HG02981 (cell line): ENCODE measurements around the gene EMILIN3.

ENCODE experiments used
- ATAC-seq: cut with Tn5 transposase; IDR thresholded peaks from one replicate; pipeline ENCODE4 v1.9.1; 2021; ENCODE audit warnings: mild to moderate bottlenecking, moderate library complexity; ENCODE audit not compliant: unreplicated experiment

Gene EMILIN3

DNA sequence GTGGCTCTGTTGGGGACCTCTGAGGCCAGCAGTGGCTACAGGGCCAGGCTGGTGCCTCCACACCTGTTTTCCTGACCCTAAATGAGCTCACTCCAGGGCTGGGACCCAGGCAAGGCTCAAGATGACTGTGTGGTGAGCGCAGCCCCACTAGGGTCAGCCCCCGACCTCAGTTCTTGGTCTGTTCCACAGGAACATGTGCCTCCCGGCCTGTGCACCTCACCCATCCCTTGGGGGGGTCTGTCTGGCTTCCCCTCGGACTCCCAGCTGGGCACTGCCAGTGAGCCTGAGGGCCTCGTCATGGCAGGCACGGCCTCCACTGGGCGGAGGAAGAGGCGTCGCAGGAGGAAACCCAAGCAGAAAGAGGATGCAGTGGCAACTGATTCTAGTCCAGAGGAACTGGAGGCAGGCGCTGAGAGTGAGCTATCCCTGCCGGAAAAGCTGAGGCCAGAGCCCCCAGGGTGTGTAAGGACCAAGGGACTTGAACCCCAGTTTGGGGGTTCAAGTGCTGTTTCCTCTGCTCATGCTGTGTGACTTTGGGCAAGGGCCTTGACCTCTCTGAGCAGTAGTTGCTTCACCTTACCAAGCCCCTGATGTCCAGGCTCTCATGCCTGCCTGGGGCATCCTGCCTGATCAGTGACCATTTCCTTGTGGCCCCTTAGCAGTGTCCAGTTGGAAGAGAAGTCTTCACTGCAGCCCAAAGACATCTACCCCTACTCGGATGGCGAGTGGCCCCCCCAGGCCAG lies 18.0 kb downstream of the EMILIN3 start:
- no peak for ATAC-seq

DNA sequence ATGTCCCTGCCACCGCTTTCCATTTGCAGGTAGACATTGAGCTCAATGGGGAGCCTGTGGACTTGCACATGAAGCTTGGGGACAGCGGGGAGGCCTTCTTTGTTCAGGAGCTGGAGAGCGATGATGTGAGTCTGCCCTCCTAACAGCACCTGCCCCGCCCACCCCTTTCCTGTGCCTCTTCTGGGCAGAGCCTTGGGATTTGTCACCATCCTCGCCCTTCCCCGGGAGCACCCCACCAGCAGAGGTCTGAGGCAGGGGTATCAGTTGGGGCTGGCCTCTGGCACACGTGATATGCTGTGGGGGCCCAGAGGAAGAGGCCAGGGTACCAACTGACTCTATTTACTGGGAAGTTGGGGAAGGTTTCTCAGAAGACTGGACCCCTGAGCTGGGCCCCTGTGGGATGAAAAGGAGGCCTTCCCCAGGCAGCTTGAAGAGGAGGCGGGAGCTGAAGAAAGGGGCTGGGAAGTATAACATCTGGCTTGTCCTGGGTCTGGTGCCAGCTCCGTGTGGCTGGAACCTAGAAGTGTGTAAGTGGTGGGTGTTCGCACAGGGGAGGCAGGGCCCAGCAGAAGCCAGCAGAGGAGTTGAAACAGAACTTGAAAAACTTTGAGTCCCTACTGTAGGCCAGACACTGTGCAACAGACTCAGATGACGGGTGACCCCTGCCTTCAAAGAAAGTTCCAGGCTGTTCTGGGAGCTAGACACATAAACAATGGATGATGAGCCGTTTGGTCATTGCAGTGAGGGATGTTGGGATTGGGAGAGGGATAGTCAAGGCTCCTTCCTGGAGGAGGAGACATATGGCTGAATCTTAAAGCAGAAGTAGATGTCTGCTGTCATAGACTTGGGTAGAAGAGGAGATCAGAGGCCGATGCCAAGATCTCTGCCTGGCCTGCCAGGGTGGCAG lies 18.8 kb downstream of the EMILIN3 start:
- ATAC-seq = no peak

DNA sequence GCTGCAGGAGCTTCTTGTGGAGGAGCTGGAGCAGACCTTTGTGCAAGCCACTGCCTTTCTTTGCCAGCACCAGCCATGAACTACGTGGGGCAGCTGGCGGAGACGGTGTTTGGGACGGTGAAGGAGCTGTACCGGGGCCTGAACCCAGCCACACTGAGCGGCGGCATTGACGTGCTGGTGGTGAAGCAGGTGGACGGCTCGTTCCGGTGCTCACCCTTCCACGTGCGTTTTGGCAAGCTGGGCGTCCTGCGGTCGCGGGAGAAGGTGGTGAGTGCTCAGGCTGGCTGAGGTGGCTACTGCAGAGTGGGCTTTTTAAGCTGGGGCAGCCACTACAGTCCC lies 20.9 kb downstream of the EMILIN3 start:
- no peak for ATAC-seq

DNA sequence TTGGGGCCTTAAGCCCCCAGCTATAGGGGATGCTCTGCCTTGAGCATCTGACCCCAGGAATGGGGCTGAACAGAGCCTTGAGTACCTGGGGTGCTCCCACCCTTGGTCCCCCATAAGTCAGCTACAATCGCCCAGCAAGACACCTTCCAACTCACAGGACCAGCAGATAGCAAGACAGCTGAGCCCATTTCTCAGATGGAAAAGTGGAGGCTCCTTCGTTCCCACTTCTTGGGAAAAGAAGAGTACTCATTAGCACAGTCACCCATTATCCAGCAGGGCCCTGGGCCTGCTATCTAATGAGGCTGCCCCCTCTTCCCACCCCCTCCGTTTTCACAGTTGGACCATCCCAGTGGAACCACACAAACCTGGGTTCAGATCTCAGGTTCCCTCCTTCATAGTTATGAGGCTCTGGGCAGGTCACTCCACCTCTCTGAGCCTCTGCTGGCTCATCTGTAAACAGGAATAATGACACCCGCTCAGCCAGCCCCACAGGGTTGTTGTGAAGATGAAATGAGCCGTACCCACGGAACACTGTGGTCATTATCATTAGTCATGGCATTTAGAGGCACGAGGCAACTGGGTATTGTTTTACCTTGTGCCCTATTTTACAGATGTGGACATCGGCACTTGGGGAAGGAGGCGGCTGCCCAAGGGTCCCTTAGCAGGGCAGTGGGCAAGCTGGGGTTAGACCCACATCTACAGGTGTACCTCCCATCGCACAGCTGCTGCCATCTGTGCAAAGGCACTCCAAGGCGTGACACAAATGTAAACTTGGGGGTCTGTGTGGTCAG lies 21.5 kb downstream of the EMILIN3 start:
- ATAC-seq = no peak

DNA sequence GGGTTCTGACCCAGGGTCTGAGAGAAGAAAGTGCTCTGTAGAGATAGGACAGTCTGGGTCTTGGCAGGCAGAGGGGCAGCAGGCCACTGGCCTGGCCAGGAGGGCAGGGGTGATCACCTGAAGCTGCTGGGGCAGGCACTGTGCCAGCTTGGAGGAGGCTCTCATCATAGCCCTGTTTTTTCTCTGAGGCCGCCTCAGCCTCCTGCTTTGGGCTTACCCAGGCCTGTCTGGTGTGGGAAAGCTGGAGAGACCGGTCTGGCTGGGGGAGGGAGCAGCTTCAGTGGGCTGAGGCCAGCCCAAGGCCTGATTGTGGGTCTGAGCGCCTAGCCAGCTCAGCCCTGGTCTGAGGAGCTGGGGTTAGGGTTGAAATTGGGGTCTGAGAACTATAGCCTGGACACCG lies 22.1 kb downstream of the EMILIN3 start:
- ATAC-seq = no peak

DNA sequence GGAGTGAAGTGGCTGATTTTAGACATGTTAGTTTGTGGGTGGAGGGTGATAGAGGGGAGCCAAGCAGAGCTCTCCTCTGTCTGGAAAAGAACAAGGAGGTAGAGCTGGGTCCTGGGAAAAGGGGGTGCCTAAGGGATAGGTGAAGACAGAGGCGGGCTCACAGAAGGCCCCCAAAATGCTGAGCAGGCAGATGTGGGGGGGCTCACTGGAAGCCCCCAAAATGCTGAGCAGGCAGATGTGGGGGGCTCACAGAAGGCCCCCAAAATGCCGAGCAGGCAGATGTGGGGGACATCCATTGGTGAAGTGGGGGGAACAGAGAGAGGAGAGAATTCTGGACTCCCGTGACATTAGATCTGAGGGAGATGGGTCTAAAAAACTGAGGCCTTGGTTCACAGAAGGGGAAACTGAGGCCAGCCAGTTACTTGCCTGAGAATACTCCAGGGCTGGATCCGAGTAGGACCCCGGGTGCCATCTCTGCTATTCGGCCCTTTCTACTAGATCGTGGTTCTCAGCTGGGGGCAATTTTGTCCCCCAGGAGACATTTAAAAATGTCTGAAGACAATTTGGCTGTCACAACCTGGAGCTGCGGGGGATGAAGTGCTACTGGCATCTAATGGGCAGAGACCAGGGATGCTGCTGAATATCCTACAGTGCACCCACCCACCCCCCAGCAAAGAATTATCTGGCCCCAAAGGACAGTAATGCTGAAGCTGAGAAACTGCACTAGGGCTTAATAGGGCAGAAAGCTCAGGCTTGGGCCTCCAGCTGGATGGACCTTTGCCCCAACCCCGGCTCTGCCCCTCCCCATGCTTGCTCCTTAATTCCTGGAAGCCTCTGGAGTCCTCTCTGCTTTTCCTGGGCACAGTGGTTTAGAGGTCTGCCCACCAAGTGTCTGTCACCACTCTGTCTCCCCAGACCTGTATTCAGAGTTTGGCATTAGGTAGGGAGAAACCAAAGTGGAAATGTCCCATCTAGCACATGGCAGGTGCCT lies 23.8 kb downstream of the EMILIN3 start:
- ATAC-seq = no peak

DNA sequence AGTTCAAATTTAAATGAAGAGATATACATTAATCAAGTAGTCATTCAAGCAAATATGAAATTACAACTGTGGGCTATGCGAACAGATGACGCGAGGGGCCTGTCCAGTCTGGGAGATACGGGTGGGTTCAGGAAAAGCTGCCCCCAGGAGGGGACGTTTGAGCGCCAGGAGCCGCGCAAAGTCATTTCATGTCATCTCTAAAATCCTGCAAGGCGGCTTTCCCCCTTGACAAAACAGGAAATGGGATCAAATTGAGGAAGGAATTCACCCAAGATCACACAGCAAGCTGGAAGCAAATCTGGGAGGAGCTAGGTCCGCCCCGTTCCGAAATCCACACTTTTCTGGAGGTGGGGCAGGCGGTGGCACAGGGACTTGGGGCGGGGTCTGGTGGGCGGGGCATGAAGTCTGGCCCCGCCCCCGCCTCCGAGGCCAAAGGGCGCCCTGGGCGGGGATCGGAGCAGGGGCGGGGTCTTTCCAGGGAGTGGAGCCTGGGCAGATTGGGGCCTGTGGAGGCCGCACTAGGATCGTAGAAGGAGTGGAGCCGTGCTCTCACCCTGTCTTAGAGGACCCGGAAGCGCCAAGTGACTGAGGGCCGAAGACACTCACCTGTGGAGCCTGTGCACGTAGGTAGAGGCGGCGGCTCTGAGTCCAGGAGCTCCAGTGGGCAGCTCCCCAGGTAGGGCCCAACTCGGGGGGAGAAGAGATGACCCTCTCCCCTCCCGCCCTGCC lies 26.1 kb downstream of the EMILIN3 start, which contains the start of gene LPIN3:
Gene LPIN3, plus strand, starts transcription at position 495 of the 729 bp plus-strand sequence. CDS start 4,983 bp downstream, outside the sequence.
- no peak for ATAC-seq

DNA sequence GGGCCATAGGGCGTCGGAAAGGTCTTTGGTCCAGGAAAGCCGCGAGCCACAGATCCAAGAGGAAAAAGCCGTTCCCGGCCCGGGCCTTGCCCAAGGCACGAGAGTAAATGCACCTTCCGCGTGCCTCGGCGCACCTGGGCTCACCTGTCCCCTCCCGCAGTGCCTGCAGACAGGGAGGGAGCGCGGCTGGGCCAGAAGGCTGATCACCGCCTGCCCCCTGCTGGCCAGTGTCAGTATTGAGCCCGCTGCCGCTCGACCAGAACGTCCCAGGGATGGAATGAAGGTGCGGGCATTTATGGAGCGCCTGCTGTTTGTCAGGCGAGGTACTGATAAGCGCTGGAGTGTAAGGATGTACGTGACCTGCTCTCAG lies 26.7 kb downstream of the EMILIN3 start:
- no peak for ATAC-seq

DNA sequence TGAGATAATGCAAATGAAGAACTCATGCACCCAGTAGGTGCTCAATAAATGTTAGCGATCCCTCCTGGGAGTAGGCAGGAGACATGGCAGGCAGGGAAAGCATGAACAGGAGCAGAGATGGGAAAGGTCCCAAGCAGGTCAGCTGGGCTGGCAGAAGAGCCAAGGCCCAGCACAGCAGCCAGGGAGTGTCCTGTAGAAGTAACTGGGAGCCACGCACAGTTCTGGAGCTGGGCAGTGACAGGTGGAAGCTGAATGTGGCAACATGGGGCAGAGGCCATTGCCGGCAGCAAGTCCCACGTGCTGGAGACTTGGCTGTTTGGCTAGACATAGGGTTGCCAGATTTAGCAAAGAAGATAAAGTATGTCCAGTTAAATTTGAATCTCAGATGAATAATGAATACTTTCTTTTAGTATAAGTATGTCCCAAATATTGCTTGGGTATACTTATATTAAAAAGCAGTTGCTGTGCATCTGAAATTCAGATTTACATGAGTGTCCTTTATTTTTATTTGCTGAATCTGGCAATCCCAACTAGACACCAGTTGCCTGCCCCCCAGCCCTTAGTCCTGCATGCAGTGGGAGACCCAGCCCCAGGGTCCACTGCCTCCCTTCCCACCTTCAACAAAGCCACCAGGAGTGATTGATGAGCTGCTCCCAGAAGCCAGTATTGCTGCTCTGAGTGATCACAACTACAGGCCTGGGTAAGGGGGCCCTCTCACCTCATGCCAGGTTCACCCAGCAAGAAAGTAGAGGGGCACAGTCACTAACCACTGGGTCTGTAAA lies 29.7 kb downstream of the EMILIN3 start:
- no peak for ATAC-seq

DNA sequence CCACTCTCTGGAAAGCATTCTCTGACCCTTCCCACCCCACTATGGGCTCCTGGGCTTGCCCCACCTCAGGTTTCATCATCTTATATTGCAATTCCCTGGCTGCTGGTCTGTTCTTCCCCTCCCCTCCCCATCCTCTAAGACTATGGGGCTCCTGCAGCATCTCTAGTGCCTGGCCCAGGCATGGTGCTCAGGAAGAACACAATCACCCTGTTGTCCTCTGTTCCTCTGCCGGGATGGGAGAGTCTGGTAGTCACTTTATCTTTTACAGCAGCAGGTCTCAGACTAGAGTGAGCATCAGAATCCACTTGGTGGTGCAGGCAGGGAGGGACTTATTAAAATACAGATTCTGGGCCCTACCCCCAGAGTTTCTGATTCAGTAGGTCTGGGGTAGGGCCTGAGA lies 31.0 kb downstream of the EMILIN3 start:
- ATAC-seq = no peak

DNA sequence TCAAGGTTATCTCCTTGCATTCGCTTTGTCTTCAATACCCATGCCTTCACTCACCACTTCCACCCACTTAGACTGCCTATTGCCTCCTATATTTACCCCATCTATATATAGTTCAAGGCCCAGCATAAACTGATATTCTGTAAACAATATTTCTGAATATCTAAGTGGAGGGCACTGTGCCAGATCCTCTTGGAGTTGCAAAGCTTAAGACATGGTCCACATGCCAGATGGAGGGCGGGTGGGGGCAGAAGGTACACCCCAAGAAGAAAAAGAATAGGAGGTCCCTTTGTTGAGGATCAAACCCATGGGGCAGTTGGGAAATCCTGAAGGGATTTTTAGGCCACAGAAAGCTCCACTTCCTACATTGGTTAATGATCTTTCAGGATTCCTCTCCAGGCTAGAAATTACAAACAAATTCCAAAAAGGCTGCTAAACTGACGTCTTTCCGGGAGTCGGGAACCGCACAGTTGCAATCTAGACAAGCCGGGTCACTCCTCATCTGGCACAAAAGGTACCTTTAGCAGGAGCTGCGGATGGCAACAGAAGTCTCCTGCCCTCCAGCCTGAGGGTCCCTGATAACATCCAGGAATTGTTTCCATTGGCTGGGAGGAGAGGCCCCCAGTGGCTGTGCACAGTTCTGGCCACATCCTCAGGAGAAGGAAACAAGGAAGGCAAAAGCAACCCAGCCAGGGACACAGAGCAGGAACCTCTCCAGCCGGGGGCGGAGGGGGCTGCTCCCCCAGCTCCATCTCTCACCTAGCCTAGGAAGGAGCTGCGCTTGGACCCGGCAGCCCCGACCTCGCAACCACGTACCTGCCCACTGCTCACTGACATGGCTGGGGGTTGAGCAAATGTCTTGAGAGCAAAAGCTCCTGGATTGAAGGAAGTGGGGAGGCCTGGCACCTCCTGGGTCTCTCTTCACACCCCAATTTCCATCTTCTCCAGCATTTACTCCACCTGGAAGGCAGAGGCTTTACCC lies 31.9 kb downstream of the EMILIN3 start:
- no peak for ATAC-seq

DNA sequence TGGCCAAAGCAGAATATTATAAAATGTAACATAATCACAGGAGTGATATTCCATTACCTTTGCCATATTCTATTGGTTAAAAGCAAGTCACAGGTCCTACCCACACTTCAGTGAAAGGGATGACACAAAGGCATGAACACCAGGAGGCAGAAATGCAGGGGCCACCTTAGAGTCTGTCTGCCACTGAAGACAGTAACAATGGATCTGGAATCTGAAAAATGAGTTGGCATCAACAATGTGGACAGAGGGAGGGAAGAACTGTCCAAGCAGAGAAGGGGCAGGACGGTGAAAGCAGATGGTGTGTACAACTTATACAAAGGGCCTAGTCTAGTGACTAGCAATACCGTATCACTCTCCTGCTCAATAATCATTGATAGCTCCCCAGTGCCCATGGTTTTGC lies 32.6 kb downstream of the EMILIN3 start:
- ATAC-seq = no peak

DNA sequence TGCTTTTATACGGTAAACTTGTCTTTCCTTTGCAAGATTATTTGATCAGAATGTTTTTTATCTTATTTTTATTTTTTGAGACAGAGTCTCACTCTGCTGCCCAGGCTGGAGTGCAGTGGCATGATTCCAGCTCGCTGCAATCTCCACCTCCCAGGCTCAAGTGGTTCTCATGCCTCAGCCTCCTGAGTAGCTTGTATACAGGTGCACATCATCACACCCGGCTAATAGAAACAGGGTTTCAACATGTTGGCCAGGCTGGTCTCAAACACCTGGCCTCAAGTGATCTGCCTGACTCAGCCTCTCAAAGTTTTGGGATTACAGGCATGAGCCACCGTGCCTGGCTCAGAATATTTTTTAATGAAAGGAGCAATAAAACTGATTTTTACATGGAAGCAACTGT lies 34.9 kb downstream of the EMILIN3 start:
- no peak for ATAC-seq

DNA sequence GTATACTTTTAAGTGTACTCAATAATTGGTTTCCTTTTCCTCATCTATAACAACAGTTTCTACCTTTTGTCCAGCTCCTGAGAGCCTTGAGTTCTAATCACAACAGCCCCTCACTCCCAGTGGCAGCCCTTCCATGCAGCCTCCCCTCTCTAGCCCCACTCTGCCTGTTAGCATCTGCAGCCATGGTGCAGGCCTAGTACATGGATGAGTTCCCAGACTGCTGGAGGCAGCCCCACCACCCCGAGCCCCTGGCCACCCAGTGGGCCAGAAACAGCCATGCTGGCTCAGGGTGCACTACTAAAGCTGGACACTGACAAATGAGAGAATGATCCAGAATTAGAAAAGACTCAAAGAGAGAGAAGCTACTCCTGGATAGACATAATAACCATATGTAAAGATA lies 35.7 kb downstream of the EMILIN3 start:
- ATAC-seq = no peak

DNA sequence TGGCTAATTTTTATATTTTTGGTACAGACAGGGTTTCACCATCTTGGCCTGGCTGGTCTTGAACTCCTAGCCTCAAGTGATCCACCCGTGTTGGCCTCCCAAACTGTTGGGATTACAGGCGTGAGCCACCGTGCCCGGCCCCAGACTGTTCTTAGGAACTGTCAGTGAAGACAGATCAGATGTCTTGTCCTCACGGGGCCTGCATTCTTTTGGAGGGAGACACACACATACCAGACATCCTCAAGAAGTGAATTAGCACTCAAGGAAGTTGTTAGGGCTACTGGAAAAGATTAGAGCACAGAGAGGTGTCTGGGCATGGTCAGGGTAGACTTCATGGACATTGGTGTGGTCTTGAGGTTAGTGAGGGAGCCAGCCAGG lies 36.3 kb downstream of the EMILIN3 start:
- ATAC-seq = no peak

DNA sequence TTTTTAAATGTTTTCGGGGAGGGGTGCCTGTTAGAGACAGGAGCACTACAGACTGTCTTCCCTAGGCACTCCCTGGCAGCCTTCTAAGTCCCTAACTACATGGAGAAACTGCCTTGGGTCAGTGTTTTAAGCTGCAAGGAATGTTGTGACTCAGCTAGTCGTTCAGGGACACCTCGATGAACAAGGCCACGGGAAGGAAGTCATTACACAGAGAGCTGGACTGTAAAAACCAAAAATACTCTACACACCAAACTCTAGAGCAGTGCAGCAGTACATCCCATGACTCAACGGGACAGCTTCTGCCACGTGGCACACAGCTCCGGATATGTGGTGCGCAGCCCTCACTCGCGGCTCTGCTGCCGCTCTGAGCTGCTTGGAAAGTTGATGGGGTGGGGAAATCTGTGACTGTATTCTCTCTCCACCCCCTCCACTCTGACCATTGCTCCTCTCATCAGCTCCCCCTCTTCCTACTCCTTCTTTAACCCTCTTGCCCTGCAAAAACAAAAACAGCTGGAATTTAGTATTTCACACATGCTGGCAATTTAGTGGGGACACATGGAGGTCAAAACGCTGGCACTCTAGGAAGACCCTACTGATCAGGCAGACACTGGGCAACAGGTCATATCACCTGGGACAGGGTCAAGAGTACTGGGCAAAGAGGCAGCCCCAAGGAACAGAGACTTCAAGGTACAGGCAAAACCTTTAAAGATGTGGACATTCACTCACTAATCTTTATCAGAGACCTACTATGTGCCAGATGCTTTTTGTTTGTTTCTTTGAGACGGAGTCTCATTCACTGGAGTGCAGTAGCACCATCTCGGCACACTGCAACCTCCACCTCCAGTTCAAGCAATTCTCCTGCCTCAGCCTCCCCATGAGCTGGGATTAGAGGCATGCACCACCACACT lies 36.9 kb downstream of the EMILIN3 start:
- ATAC-seq = no peak

DNA sequence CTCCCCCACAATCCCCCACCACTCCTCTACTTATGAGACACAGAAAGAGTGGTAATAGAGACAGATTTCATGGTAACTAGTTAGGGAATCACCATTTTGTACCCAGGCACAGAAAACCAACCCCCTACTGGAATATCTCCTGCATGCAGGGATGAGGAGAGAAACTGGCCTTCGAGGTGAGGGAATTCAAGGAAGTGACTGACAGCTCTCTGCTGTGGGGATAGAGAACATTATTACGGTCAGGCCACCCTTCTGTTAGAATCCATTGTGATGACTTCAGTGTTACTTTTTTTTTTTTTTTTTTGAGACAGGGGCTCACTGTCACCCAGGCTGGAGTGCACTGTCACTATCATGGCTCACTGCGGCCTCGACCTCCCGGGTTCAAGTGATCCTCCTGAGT lies 39.4 kb downstream of the EMILIN3 start:
- ATAC-seq = no peak
